ENCODE results near the gene NETO1. TPM values are rescaled to one million over a fixed set of nuclear protein-coding genes. Genes with fewer than 3 reads are reported as not detected.

NETO1 gene
- total RNA-seq, 4 donors from 2014 or later = 0.95 TPM; not detected in 3

DNA sequence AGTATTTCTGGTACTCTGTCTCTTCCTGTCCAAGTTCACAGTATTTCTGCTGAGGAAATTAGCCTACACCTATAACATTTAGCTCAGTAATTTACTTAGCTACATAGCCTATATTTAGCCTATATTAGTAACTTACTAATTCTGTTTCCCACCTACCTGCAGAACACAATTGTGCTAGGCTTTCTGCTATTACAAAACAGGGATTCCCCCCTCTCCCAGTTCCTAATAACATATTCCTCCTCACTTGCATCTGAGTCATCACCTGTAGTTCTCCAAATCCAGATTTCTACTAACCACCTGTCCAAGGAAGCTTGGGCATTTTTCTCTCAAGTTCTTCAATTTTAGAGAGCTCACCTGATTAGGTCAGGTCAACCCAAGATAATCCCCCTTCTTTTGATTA is 94.9 kb downstream of the NETO1 start:
- Histone ChIP-seq H3K27ac (no peak overlapping the region), H3K36me3 (no peaks in the 10 kb centered on the region), H3K9me3 (no peaks in the 10 kb centered on the region), H3K4me1 (no peaks in the 10 kb centered on the region), H3K4me3 (no peak overlapping the region), H3K27me3 (no peaks in the 10 kb centered on the region)
- in situ Hi-C loops (cut with MboI; ENCODE audit: low pct_ligation_motif_present in 1 of 4, low pct_unique_long_range_greater_than_20kb in 1 of 4, low sequenced_read_pairs in 3 of 4) (loop anchor here in 3 of 4 donors (25.0 kb wide), 1 partner anchor 1064 kb away; no protein-coding TSS in a partner anchor), intact Hi-C loops (cut with DNase I; ENCODE audit: low total_unique reads) (no loop called here)
- no peak for DNase-seq
- TF ChIP-seq POLR2AphosphoS5 (IDR thresholded peaks at IDR 0.05) (no peak), CTCF (IDR thresholded peaks at IDR 0.05) (no peak), POLR2A (IDR thresholded peaks at IDR 0.05) (no peak), EP300 (IDR thresholded peaks at IDR 0.05; ENCODE audit: low read depth) (no peak)

- Histone ChIP-seq H3K27ac (no peak overlapping the region), H3K4me1 (no peaks in the 10 kb centered on the region), H3K9me3 (no peaks in the 10 kb centered on the region), H3K36me3 (no peaks in the 10 kb centered on the region), H3K4me3 (no peak overlapping the region), H3K27me3 (no peaks in the 10 kb centered on the region)
- in situ Hi-C loops (cut with MboI; ENCODE audit: low pct_ligation_motif_present in 1 of 4, low pct_unique_long_range_greater_than_20kb in 1 of 4, low sequenced_read_pairs in 3 of 4) = loop anchor here in 3 of 4 donors (25.0 kb wide), 1 partner anchor 1069 kb away; no protein-coding TSS in a partner anchor
- 36 to 61% methylated on average over 5 to 8 of the region's 8 CpGs for WGBS, 2 donors (ENCODE audit: low coverage in 1 of 2)
- TF ChIP-seq CTCF (IDR thresholded peaks at IDR 0.05) = no peak
- TF ChIP-seq POLR2A (IDR thresholded peaks at IDR 0.05) = no peak
- TF ChIP-seq EP300 (IDR thresholded peaks at IDR 0.05; ENCODE audit: low read depth) = no peak
- TF ChIP-seq POLR2AphosphoS5 (IDR thresholded peaks at IDR 0.05) = no peak
- intact Hi-C loops (cut with DNase I; ENCODE audit: low total_unique reads) = no loop called here
- DNase-seq = no peak
These were observed 99.0 kb downstream of the NETO1 start for GRCh38 chr18:72768681-72769229.

GRCh38 chr18:72762515-72763122 is 105.2 kb downstream of the NETO1 start:
- Histone ChIP-seq H3K9me3 (no peaks in the 10 kb centered on the region), H3K4me3 (no peak overlapping the region), H3K4me1 (no peaks in the 10 kb centered on the region), H3K27ac (no peak overlapping the region), H3K36me3 (no peaks in the 10 kb centered on the region), H3K27me3 (no peaks in the 10 kb centered on the region)
- peak; percentile 64 to 77 (median 66) for TF ChIP-seq CTCF (IDR thresholded peaks at IDR 0.05)
- TF ChIP-seq POLR2A (IDR thresholded peaks at IDR 0.05) = no peak
- no peak for DNase-seq
- WGBS, 2 donors (ENCODE audit: low coverage in 1 of 2) = 13 to 15% methylated on average over 5 of the region's 5 CpGs
- intact Hi-C loops (cut with DNase I; ENCODE audit: low total_unique reads) (no loop called here), in situ Hi-C loops (cut with MboI; ENCODE audit: low pct_ligation_motif_present in 1 of 4, low pct_unique_long_range_greater_than_20kb in 1 of 4, low sequenced_read_pairs in 3 of 4) (loop anchor here in 3 of 4 donors (25.0 kb wide), 1 partner anchor 1075 kb away; no protein-coding TSS in a partner anchor)

DNA sequence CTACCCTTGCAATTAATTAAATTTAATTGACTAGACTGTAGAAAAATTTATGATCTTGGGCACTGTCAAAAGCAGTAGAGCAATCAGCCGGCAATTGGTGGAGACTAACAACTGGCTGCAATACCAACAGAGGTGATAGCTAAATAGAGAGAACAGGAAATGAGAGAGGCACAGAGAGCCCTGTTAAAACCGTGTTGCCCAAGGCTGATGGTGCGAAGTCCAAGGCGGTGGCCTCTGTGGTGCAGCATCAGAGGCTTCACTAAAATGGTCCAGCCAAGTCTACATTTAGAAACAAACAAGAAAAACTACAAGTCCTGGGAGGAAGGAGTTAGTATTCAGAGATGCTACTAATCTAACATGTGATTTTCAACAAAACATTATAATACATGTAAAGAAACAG is 115.6 kb downstream of the NETO1 start:
- no peaks in the 10 kb centered on the region for H3K9me3 ChIP-seq
- in situ Hi-C loops (cut with MboI; ENCODE audit: low pct_ligation_motif_present in 1 of 4, low pct_unique_long_range_greater_than_20kb in 1 of 4, low sequenced_read_pairs in 3 of 4) = loop anchor here in 3 of 4 donors (25.0 kb wide), 1 partner anchor 1085 kb away; no protein-coding TSS in a partner anchor
- H3K27me3 ChIP-seq = no peaks in the 10 kb centered on the region
- DNase-seq = no peak
- H3K36me3 ChIP-seq = no peaks in the 10 kb centered on the region
- no peaks in the 10 kb centered on the region for H3K4me1 ChIP-seq
- no peak overlapping the region for H3K27ac ChIP-seq
- no peak overlapping the region for H3K4me3 ChIP-seq
- intact Hi-C loops (cut with DNase I; ENCODE audit: low total_unique reads) = no loop called here
- TF ChIP-seq CTCF (IDR thresholded peaks at IDR 0.05) (no peak), EP300 (IDR thresholded peaks at IDR 0.05; ENCODE audit: low read depth) (no peak), POLR2A (IDR thresholded peaks at IDR 0.05) (no peak), POLR2AphosphoS5 (IDR thresholded peaks at IDR 0.05) (no peak)
- 25 to 56% methylated on average over 2 to 4 of the region's 4 CpGs for WGBS, 2 donors (ENCODE audit: low coverage in 1 of 2)

All from transverse colon (tissue), 4 donors.